GM13976 (cell line): ENCODE results near the gene TDP1.

Experiments used
- DNase-seq: peaks from one replicate; pipeline ENCODE4 v3.0.0; 2012; ENCODE audit warnings: low spot score
- in situ Hi-C: fragments of 300-500 bp; cut with MboI; formaldehyde crosslinking; loops from one replicate; pipeline ENCODE4 v1.12.0; 2022; ENCODE audit warnings: low sequenced_read_pairs, mixed read lengths, inconsistent platforms; ENCODE audit not compliant: unreplicated experiment
- TF ChIP-seq, protein P1 (sequence below): IDR thresholded peaks from 2 replicates; pipeline ENCODE4 v1.5.1; 2012; ENCODE audit warnings: borderline replicate concordance, mild to moderate bottlenecking; ENCODE audit not compliant: insufficient read depth; ENCODE audit errors: extremely low read depth, missing control alignments, control extremely low read depth

The TDP1 gene

DNA sequence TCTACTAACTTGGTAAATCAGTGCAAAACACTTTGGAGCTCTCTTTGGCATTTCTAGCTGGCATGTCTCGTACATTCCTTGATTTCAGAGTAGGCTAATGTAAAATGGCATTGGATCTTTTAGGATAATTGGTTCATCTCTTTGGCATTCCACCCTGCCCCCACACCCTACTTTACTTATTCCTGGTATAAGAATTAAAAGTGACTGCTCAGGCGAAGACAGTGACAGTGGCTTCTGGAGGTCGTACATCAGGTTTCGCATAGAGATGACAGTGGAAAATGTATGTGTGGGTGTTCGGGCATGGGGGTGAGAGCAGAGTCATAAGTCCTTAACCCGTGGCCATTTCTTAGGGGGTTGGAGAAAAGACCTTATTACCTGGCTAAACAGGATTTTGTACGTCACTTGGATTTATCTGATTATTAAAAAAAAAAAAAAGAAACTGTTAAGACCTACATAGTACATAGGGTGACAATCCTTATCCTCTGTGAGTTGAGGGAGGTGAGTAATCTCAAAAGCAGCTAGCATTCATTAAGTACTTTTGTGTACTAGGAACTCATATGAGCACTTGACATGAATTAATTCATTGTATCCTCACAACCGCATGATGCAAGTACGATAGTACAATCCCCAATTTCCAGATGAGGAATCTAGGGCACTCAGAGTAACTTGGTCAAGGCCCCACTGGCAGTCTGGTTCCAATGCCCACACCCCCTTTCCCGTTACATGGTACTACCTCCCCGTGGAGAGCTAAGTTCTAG lies 83.7 kb downstream of the TDP1 start:
- DNase-seq, result no peak
- in situ Hi-C loops, result no loop called here
- TF ChIP-seq, protein P1, sequence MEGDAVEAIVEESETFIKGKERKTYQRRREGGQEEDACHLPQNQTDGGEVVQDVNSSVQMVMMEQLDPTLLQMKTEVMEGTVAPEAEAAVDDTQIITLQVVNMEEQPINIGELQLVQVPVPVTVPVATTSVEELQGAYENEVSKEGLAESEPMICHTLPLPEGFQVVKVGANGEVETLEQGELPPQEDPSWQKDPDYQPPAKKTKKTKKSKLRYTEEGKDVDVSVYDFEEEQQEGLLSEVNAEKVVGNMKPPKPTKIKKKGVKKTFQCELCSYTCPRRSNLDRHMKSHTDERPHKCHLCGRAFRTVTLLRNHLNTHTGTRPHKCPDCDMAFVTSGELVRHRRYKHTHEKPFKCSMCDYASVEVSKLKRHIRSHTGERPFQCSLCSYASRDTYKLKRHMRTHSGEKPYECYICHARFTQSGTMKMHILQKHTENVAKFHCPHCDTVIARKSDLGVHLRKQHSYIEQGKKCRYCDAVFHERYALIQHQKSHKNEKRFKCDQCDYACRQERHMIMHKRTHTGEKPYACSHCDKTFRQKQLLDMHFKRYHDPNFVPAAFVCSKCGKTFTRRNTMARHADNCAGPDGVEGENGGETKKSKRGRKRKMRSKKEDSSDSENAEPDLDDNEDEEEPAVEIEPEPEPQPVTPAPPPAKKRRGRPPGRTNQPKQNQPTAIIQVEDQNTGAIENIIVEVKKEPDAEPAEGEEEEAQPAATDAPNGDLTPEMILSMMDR, result no peak

DNA sequence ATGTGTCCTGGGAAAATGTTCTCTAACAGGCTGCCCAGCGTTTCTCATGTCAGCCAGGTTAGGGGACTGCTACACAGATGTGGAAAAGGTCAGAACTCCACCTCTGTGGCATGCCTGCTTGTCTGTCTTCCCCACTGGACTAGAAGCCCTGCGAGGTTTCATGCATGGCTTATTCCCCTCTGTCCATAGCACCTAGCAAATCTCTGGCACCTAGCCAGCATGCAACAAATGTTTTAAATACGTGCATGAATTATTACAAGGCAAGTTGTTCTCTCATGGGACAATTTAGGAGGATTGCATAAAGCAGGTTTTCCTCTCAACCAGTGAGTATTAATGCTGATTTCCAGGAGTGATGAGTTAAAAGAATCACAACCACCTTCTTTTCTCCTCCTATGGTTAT lies 84.7 kb downstream of the TDP1 start:
- no peak for DNase-seq
- in situ Hi-C loops, result no loop called here
- TF ChIP-seq, protein P1, result no peak

DNA sequence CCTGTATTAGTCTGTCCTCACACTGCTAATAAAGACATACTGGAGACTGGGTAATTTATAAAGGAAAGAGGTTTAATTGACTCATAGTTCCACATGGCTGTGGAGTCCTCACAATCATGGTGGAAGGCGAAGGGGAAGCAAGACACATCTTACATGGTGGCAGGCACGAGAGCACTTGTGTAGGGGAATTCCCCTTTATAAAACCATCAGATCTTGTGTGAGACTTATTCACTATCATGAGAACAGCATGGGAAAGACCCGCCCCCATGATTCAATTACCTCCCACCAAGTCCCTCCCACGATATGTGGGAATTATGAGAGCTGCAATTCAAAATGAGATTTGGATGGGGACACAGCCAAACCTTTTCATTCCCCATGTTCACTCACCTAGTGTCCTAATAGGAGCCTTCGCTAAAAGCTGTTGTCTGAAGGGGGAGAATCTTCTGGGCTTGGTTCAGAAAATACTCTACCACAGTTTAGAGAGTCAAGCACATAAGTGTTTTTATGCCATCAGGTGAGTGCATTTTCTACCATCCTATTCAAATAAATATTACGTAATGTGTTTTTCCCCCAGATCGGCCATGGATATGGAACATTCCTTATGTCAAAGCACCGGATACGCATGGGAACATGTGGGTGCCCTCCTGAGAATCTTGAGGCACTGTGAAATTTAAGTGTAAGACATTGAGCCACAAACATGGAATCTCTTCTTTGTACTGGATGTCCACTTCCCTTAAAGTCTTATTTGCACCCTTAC lies 86.9 kb downstream of the TDP1 start:
- in situ Hi-C loops, result no loop called here
- DNase-seq, result no peak

DNA sequence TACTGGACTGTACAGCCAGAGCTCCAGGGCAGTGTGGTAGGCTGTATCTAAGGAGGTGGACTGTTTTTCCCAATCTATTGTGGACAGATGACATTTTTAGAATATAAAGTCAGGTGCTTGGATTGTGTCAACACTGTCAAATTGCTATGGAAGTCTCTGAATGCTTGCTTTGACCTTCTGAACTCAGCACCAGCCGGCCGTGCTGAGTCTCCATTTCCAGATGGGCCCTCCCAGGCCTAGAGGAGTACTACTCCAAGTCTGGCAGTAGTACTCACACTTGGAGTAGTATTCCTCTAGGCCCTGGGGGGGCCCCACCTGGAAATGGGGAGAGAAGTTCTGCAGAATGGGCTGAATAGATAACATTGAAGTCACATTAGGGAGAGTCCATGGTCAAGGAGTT lies 89.9 kb downstream of the TDP1 start:
- in situ Hi-C loops, result no loop called here
- no peak for DNase-seq
- TF ChIP-seq, protein P1, result no peak

More for the DNA sequence above, 86.9 kb downstream of the TDP1 start:
- TF ChIP-seq, protein P1, result no peak

DNA sequence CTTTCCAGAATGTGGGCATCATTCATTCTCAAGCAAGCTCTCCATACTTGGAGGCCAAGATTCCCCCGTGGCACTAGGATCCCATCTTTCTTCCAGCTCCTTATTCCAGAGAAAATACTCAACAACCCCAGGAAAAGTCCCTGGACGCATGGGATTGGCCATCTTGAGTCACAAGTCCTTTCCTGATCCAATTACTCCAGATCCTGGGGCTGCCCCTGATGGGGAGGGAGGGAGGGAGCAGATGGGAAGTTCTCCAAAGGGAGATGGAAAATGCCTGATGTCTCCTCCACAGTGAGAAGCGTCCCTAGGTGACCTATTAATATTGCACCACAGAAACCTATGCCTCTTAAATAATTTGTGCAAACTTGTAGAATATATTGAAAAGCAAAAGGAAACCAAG lies 93.7 kb downstream of the TDP1 start:
- no peak for DNase-seq
- in situ Hi-C loops, result no loop called here
- TF ChIP-seq, protein P1, result no peak

DNA sequence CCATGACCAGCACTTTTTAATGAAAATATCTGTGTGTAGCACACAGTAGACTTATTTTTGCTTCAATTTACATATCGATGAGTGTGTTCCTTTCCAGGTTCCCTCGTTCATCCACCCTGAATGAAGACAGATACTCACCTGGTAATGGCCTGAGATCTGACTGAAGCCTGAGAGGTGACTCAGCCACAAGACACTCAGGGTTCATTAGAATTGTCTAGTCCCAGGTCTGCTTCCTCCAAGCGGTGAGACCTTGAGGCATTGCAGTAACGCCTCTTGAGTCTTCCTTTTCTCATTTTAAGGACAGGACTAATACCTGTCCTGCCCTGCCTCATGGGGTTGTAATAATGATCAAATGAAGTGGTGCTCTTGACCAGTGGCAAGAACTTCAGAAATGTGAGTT lies 94.5 kb downstream of the TDP1 start:
- TF ChIP-seq, protein P1, result no peak
- in situ Hi-C loops, result no loop called here
- DNase-seq, result no peak
